PC-9 (cell line): Measurements from ENCODE around the gene TRAPPC10.

Experiments used
- EZH2 ChIP-seq: fragments of 200-600 bp; sonication (generic); IDR thresholded peaks from 2 replicates; pipeline ENCODE4 v1.8.0; 2017; ENCODE audit warnings: antibody characterized with exemption, low read depth
- TF ChIP-seq, protein P1 (sequence below): fragments of 200-600 bp; sonication (generic); conservative IDR thresholded peaks from 2 replicates; pipeline ENCODE4 v1.6.1; 2017; ENCODE audit warnings: mixed run types, antibody characterized with exemption, mild to moderate bottlenecking, moderate library complexity

DNA sequence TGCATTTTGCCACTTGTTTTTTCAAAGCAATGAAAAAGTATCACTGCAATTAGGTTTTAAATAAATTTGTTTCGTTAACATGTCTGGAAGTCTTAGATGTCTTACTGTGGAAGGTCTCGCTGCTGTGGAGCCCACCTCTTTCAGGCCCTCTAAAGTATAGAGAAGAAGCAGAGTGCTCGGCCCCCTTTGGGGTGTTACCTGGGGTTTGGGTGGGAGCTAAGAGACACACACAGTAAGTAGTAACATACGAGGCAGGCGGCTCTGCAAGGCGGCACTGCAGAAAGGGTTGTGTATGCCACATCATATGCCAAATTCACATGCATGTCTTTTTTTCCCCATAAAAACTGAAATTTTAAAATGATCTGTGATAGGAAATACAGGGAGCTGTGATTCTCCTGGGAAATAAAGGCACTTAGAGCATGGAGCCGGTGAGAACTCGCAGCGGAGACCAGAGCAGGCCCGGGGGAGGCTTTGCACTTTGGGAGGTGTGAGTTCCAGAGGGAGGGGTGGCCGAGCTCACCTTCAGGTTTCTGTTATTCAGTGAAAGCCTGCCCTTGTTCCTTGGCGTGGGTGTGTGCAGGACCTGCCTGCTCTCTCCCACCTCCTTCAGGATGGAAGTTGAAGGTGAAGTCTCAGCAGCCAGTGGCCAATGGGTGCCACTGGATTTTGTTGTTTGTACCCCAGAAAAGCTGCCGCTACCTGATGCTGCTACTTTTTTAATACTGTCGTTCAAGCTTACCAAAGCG is 59.4 kb downstream of the TRAPPC10 start:
- TF ChIP-seq, protein P1, sequence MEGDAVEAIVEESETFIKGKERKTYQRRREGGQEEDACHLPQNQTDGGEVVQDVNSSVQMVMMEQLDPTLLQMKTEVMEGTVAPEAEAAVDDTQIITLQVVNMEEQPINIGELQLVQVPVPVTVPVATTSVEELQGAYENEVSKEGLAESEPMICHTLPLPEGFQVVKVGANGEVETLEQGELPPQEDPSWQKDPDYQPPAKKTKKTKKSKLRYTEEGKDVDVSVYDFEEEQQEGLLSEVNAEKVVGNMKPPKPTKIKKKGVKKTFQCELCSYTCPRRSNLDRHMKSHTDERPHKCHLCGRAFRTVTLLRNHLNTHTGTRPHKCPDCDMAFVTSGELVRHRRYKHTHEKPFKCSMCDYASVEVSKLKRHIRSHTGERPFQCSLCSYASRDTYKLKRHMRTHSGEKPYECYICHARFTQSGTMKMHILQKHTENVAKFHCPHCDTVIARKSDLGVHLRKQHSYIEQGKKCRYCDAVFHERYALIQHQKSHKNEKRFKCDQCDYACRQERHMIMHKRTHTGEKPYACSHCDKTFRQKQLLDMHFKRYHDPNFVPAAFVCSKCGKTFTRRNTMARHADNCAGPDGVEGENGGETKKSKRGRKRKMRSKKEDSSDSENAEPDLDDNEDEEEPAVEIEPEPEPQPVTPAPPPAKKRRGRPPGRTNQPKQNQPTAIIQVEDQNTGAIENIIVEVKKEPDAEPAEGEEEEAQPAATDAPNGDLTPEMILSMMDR: no peak
- no peak for TF ChIP-seq EZH2
